Measurements from ENCODE around the gene LPAR1.

The LPAR1 gene

GRCh38 chr9:110918316-110919049 lies 119.8 kb downstream of the LPAR1 start:
- peak; percentile 85 for DNase-seq

GRCh38 chr9:110916403-110916802 lies 121.9 kb downstream of the LPAR1 start:
- peak; percentile 46 for DNase-seq

DNA sequence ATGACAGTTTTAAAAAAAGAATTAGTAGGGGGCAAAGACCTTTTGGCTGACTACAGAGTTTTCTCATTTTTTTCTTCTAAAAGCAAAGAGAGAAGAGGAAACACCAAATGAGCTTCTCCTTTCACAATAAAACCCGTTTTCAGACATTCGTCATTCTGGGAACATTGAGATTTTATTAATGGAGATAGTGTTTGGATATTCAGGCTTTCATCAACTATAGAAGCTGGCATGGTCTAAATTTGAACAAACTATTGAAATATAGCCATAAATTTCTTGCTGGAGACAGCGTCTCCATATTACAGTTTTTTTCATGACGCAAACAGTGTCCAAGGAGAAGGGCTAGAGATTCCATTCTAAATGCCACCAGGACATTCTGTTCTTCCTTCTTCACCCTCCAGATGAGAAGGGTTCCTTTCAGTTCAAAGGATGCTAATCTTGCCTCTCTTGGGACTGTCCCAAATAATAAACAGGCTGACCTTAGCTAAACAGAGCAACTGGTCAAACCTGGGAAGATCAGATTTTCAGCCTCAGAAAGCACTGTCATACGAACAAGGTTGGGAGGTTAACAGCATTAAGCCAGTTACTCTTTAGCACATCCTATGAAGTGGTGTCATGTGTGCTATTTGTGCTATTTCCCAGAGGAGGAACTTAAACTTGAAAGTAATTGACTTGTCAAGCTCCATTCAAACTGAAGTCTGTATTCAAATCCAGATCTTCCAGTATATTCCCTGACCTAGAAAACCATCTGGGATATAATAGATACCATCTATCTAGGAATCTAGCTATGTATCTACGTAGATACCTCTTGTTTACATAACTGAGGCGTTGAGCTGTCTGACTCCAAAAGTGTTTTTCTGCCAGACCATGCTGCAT lies 125.6 kb downstream of the LPAR1 start:
- no peak for DNase-seq

- DNase-seq: peak; percentile 82
Observed at GRCh38 chr9:110911659-110912418, 126.4 kb downstream of the LPAR1 start.

DNA sequence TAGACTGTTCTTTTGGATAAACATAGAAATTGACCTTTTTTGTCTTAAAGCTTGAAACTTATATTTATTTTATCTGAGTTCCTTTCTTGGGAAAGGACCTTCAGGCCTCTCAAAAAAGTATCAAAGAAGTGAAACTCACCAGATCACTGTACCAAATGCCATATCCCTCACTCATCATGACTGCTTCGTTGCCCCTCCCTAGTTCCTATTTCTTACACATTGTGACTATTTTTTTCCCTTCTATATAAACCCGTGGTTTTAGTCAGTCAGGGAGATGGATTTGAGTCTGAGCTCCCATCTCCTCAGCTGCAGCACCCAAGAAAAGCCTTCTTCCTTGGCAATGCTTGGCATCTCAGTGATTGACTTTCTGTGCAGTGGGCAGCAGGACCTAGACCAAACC lies 129.4 kb downstream of the LPAR1 start:
- no peak for DNase-seq

- peak; percentile 37 for DNase-seq
Observed at GRCh38 chr9:110900917-110901316, 137.4 kb downstream of the LPAR1 start.

GRCh38 chr9:110900456-110900855 lies 137.8 kb downstream of the LPAR1 start:
- DNase-seq: no peak

GRCh38 chr9:110898866-110899265 lies 139.4 kb downstream of the LPAR1 start:
- DNase-seq: no peak

DNA sequence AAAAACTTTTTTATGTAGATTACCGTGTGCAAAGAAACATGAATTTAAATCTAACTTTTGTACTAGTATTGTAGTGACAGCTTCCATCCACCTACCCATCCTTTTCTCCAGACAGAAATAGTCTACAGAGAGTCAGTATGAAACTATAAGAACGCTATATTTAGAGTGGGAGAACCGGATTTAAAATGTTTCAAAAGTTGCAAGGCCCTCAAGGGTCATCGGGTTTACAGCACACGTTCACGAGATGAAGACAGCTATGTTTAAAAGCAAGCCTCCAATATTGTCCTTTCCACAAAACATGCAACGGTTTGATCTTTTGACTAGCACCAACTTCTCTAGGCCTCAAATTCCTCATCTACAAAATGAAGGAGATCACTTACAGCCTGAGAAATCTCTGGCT lies 139.9 kb downstream of the LPAR1 start:
- DNase-seq: no peak

GRCh38 chr9:110897943-110898342 lies 140.3 kb downstream of the LPAR1 start:
- no peak for DNase-seq

DNA sequence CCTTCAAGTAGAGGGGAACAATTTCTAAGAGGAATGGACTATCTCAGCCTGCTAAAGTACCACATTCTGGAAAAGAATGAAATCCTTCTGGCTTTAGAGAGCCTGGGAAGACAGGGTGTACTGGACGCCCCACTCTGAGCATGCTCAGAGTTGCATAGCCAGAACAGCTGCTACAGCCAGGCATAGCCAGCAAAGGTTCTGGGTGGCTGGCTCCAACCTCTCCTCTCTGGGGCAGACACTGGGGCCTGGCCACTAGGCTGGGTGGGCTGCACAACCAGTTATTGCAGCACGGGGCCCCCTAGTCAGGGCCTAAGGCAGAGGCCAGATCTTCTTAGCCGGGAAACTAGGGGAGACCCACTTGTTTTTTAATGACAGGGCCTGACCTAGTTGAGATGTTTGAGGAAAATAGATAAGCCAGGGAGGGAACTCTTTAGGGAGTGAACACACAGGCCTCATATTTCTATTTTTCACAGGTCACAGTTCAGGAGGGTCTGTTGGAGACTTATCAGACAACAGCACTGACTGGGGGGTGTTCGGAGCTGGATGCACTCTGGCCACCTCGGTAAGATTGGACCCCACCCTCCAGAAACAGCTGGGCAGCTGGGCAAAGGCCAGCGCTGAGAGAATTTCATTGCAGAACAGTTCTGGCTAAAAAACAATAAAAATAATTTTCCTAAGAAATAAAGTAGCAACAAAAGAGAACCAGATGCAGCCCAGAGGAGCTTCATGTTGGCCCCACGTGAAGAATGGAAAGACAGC lies 142.9 kb downstream of the LPAR1 start:
- no peak for DNase-seq

GRCh38 chr9:110894731-110895130 lies 143.5 kb downstream of the LPAR1 start:
- no peak for DNase-seq

DNA sequence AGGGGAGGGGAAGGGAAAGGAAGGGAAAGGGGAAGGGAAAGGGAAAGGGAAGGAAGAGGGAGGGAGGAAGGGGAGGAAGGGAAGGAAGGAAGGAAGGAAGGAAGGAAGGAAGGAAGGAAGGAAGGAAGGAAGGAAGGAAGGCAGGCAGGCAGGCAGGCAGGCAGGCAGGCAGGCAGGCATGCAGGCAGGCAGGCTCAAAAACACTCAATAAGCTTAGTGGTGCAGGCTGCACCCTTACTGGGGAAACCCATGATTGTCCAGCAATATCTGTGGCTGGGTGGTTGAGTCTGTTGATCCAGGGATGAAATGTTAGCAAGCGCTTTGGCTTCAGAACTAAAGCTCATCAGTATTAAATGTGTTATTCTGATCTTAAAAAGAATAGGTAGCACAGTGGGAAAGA lies 145.6 kb downstream of the LPAR1 start:
- DNase-seq: no peak

- peak; percentile 71 for DNase-seq
Observed at GRCh38 chr9:110891760-110892159, 146.5 kb downstream of the LPAR1 start.

GRCh38 chr9:110890416-110890815 lies 147.9 kb downstream of the LPAR1 start:
- DNase-seq: no peak

DNA sequence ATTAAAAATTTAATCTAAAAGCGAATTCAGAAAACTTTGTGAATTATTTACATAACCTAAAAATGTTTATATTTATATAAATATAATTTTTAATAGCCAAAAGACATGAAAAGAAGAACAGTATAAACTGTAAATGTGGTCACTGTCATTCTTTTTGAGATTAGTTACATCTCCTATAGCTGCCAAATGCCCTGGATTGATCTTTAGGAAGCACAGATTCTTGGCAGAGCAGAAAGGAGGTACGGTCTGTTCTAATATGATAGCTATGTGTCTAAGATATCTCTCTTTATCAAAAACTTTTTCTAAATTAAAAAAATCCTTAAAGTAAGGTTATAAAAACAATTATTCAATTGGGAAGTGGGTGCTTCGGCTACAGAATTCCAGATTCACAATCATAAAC lies 151.0 kb downstream of the LPAR1 start:
- DNase-seq: no peak

DNA sequence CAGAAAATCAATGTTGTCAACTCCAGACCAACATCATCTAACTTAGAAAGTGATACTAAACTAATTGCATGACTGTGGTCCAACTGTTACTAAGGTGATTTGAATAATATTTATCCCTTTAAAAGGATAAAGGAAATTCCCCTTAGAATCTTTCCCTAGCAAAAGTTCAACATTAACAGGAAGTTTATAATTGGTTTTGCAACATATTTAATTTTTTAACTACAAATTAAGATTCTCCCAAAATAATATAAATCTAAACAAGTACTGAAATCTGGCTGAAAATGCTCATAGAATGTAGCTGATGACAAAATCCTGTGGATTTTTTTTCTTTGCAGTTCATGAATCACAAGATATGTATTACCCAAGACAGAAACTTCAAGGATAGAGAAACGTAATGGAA lies 151.4 kb downstream of the LPAR1 start:
- DNase-seq: peak; percentile 37

DNA sequence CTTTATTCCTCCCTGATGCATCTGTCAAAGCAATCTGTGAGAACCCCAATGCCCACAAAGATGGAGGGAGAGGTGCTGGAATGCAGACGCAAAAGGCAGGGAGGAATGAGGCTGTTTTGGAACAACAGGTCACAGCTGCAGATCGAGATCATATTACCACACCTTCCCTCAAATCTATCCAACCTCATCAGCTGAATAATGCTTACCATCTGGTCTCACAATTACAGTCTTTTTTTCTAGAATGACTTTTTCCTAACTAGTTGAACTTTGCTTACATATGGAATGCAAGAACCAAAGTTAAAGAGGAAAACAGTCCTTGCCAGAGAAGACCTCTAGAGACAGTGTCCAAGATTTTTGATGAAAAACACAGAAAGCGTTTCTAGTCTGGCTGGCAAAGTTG lies 158.1 kb downstream of the LPAR1 start:
- DNase-seq: peak; percentile 82

DNA sequence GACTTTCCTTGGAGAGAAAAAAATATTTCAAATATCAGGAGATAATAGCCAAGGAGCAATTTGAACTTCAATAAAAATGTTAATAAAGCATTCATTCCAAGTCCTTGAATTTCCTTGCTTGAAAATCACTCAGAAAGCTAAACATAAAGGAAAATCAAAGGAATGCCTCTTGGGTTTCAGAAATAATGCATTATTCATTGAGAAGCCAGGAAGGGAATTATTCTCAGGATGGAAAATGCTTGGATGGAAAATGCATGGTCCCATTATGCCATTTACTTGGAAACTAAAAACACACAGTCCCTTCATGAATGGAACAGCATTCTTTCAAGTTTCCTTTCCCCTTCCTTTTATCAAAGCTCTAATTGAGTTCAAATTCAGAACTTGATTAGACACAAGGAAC lies 160.9 kb downstream of the LPAR1 start:
- no peak for DNase-seq

GRCh38 chr9:110876929-110877328 lies 161.3 kb downstream of the LPAR1 start:
- no peak for DNase-seq

DNA sequence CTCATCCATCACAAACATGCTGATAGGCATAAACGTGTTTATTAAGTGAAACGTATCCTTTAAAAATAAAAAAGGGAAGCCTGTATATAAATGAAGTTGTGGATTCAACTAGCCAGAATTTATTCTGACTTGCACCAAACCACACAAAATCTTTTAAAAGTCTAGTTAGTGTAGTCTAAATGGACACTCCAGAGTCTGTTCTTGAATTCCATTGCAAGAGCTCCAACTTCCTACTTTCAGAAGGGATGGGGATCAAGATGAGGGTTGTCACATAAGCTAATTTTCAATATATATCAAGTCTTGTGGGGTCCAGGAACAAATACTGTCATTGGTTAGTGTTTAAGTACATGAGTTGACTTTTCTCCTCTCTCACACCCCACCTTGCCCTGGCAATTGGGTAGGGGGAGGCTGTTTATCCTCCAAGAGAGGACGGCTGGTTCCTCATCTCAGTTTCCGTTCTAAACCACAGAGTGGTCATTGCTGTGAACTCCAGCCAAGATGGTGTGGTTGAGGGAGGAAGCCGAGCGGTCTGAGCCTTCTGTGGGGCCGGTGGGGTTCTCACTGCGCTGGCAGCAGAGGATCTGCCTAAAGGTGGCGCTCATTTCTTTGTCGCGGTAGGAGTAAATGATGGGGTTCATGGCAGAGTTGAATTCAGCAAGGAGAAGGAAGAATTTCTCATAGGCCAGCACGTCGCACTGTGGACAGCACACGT lies 163.2 kb downstream of the LPAR1 start:
- no peak for DNase-seq

DNA sequence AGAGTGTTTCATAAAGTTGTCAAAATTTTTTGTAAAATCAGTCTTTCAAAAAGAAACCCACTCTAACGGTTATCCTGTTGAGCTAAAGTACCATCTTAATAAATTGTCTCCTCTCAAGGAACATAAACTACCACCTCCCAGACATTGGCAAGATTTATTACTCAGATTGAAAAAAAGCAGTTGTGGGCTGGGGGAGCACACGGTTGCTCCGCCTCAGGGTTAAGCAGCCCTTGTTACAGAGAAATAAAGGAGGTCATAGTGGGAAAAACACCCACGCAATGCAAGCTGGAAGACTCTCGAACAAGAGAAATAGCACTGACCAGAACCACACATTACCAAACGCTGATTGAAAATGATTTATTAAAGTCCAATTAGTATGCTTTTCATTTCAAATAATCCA lies 165.3 kb downstream of the LPAR1 start:
- DNase-seq: no peak
